ENCODE data around the gene ZBTB25. TPM values are rescaled to one million over a fixed set of nuclear protein-coding genes. Genes with fewer than 3 reads are reported as not detected.

ZBTB25 gene
- total RNA-seq, 4 donors from 2014 or later: 7.3 to 13.3 (median 10.4) TPM

DNA sequence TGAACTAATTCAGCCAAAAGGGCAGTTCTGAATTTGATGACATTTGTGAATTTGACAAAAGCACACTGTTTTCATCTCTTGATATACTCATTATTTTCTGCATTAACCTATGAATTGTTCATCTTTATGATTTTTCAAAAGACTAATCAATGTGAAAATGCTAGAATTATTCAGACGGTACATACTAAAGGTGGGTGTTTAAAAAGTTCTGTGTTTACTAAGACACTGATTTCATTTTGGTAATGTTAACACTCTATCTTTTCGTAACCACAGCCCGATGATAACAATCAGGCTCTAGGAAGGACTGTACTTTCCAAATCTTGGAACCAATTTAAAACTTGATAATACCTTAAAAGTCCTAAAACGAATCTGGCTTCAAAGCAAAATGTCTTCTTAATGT lies 28.9 kb downstream of the ZBTB25 start:
- intact Hi-C loops (cut with DNase I): loop anchor here (5.0 kb wide), 3 partner anchors 37 to 132 kb away; no protein-coding TSS in a partner anchor
- H3K4me3 ChIP-seq: no peak overlapping the region
- WGBS: 76% methylated on average over 4 of the region's 4 CpGs

DNA sequence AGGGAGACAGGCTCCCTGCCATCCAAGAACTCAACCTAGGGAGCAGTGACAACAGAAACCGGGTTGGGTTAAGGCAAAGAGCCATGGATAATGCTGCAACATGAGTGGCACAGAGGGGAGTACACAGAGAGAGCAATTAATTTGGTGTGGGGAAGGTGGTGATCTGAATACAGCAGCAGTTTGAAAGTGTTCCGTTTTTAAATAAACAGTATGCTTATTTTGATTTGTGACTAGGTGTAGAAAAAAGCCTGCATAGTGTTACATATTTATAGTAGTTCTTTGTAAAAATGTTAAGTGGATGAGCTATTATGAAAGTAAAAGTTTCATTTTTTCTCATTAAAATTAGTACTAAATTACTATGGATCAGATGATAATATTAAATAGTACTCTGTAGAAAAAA lies 29.6 kb downstream of the ZBTB25 start:
- intact Hi-C loops (cut with DNase I): no loop called here
- H3K9me3 ChIP-seq: no peaks in the 10 kb centered on the region
- no peaks in the 10 kb centered on the region for H3K27me3 ChIP-seq
- 57% methylated on average over 2 of the region's 2 CpGs for WGBS
- TF ChIP-seq, protein P1, sequence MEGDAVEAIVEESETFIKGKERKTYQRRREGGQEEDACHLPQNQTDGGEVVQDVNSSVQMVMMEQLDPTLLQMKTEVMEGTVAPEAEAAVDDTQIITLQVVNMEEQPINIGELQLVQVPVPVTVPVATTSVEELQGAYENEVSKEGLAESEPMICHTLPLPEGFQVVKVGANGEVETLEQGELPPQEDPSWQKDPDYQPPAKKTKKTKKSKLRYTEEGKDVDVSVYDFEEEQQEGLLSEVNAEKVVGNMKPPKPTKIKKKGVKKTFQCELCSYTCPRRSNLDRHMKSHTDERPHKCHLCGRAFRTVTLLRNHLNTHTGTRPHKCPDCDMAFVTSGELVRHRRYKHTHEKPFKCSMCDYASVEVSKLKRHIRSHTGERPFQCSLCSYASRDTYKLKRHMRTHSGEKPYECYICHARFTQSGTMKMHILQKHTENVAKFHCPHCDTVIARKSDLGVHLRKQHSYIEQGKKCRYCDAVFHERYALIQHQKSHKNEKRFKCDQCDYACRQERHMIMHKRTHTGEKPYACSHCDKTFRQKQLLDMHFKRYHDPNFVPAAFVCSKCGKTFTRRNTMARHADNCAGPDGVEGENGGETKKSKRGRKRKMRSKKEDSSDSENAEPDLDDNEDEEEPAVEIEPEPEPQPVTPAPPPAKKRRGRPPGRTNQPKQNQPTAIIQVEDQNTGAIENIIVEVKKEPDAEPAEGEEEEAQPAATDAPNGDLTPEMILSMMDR (IDR thresholded peaks at IDR 0.05): no peak
- TF ChIP-seq EP300 (IDR thresholded peaks at IDR 0.05): no peak
- no peak for TF ChIP-seq POLR2A (IDR thresholded peaks at IDR 0.05; ENCODE audit: low read depth)
- TF ChIP-seq POLR2AphosphoS5 (IDR thresholded peaks at IDR 0.05): no peak
- no peak for DNase-seq (ENCODE audit: extremely low spot score)
- H3K36me3 ChIP-seq: peaks cover 0 to 7% (median 0%) of the 10 kb centered on the region in 4 donors
- no peaks in the 10 kb centered on the region for H3K4me1 ChIP-seq
- H3K27ac ChIP-seq (replicated peaks in 1 of 4): no peak overlapping the region
- no peak overlapping the region for H3K4me3 ChIP-seq

More for the DNA sequence above, 28.9 kb downstream of the ZBTB25 start:
- no peak for DNase-seq (ENCODE audit: extremely low spot score)
- Histone ChIP-seq H3K27ac (replicated peaks in 1 of 4) (no peak overlapping the region), H3K9me3 (no peaks in the 10 kb centered on the region), H3K4me1 (no peaks in the 10 kb centered on the region), H3K36me3 (peaks cover 0 to 12% (median 3%) of the 10 kb centered on the region in 4 donors), H3K27me3 (no peaks in the 10 kb centered on the region)
- TF ChIP-seq EP300 (IDR thresholded peaks at IDR 0.05): no peak
- TF ChIP-seq POLR2A (IDR thresholded peaks at IDR 0.05; ENCODE audit: low read depth): no peak
- no peak for TF ChIP-seq POLR2AphosphoS5 (IDR thresholded peaks at IDR 0.05)
- TF ChIP-seq, protein P1 (IDR thresholded peaks at IDR 0.05): no peak

DNA sequence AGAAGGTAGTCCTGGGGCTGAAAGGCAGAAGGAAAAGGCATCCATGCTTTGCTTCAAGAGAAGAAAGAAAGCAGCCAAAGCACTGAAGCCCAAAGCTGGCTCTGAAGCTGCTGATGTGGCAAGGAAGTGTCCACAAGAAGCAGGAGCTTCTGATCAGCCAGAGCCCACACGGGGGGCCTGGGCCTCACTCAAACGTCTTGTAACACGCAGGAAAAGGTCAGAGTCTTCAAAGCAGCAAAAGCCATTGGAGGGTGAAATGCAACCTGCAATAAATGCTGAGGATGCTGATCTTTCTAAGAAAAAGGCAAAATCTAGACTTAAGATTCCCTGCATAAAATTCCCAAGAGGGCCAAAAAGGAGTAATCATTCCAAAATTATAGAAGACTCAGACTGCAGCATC lies 35.2 kb downstream of the ZBTB25 start:
- H3K36me3 ChIP-seq: no peaks in the 10 kb centered on the region
- intact Hi-C loops (cut with DNase I): no loop called here
- TF ChIP-seq POLR2AphosphoS5 (IDR thresholded peaks at IDR 0.05): no peak
- no peak for TF ChIP-seq POLR2A (IDR thresholded peaks at IDR 0.05; ENCODE audit: low read depth)
- TF ChIP-seq EP300 (IDR thresholded peaks at IDR 0.05): no peak
- no peak overlapping the region for H3K27ac ChIP-seq (replicated peaks in 1 of 4)
- no peaks in the 10 kb centered on the region for H3K9me3 ChIP-seq
- WGBS: 53% methylated on average over 3 of the region's 3 CpGs
- peaks cover 5 to 18% (median 15%) of the 10 kb centered on the region in 4 donors for H3K4me1 ChIP-seq
- no peak overlapping the region for H3K4me3 ChIP-seq
- no peak for DNase-seq (ENCODE audit: extremely low spot score)
- no peaks in the 10 kb centered on the region for H3K27me3 ChIP-seq

DNA sequence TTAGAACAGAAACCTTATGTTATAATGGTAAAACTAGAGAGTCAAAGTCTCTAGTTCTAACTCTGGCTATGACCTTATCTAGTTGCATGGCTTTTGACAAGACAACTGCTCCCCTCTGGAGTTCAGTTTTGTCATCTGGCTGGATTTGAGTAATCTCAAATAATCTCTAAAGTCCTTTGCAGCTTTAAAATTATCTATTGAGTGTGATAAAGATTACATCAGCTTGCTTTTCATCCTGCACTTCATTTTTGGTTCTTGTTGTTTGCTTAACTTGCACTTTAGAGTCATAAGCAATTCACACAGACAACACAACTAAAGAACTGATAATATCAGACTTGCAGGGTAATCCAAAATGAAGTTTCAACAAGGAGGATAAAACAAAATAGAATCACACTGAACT lies 36.1 kb downstream of the ZBTB25 start:
- Histone ChIP-seq H3K27me3 (no peaks in the 10 kb centered on the region), H3K36me3 (no peaks in the 10 kb centered on the region), H3K4me1 (peaks cover 5 to 18% (median 15%) of the 10 kb centered on the region in 4 donors), H3K4me3 (no peak overlapping the region), H3K9me3 (no peaks in the 10 kb centered on the region), H3K27ac (replicated peaks in 1 of 4) (no peak overlapping the region)
- TF ChIP-seq, protein P1 (IDR thresholded peaks at IDR 0.05): no peak
- TF ChIP-seq EP300 (IDR thresholded peaks at IDR 0.05) (no peak), POLR2A (IDR thresholded peaks at IDR 0.05; ENCODE audit: low read depth) (no peak), POLR2AphosphoS5 (IDR thresholded peaks at IDR 0.05) (no peak)
- intact Hi-C loops (cut with DNase I): no loop called here
- no peak for DNase-seq (ENCODE audit: extremely low spot score)

DNA sequence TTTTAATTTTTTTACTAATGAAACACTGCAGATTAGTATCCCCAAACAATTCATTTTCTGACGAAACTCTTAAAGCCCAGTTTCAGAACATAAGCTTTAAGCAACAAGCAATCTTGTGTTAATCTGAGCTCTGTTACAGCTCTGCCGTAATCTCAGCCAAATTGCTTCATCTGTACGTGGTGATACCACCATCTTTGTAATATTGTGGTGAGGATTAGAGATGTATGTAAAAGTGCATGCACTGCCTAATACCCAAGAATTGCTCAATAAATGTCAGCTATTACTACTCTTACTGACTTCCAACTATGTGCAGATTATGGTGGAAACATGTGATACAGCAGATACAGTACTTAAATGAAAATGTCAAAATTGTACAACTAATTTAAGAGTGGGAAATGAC lies 36.5 kb downstream of the ZBTB25 start:
- Histone ChIP-seq H3K4me1 (peaks cover 5 to 18% (median 15%) of the 10 kb centered on the region in 4 donors), H3K27ac (replicated peaks in 1 of 4) (no peak overlapping the region), H3K36me3 (peaks cover 0 to 2% (median 0%) of the 10 kb centered on the region in 4 donors), H3K27me3 (no peaks in the 10 kb centered on the region), H3K9me3 (no peaks in the 10 kb centered on the region), H3K4me3 (no peak overlapping the region)
- WGBS: 89% methylated on average over 3 of the region's 3 CpGs
- TF ChIP-seq, protein P1 (IDR thresholded peaks at IDR 0.05): no peak
- TF ChIP-seq EP300 (IDR thresholded peaks at IDR 0.05): no peak
- no peak for TF ChIP-seq POLR2A (IDR thresholded peaks at IDR 0.05; ENCODE audit: low read depth)
- no peak for TF ChIP-seq POLR2AphosphoS5 (IDR thresholded peaks at IDR 0.05)
- intact Hi-C loops (cut with DNase I): no loop called here
- DNase-seq (ENCODE audit: extremely low spot score): no peak
